K562 (cell line): ENCODE results near the gene RUVBL1. TPM values are rescaled to one million over a fixed set of nuclear protein-coding genes. Genes with fewer than 3 reads are reported as not detected.

Experiments
- CUX1 ChIP-seq: fragments of 200-800 bp; sonication (Bioruptor generic); IDR thresholded peaks from 2 replicates; pipeline ENCODE4 v1.6.1; 2016; ENCODE audit warnings: missing genetic modification characterization, missing compliant biosample characterization
- DPF2 ChIP-seq: fragments of 450-650 bp; IDR thresholded peaks from 2 replicates; pipeline ENCODE4 v1.6.1; 2016
- E2F1 ChIP-seq: sonication (generic); formaldehyde crosslinking; IDR thresholded peaks from 2 replicates; pipeline ENCODE4 v1.8.1; 2023; ENCODE audit warnings: mild to moderate bottlenecking, missing genetic modification reagents, moderate library complexity
- EP400 ChIP-seq: fragments of 450-650 bp; IDR thresholded peaks from 2 replicates; pipeline ENCODE4 v1.6.1; 2017; ENCODE audit warnings: antibody characterized with exemption, mild to moderate bottlenecking, moderate library complexity
- GATAD2B ChIP-seq: fragments of 450-650 bp; IDR thresholded peaks from 2 replicates; pipeline ENCODE4 v1.6.1; 2017; ENCODE audit warnings: mild to moderate bottlenecking, borderline replicate concordance
- GTF2F1 ChIP-seq: IDR thresholded peaks from 2 replicates; pipeline ENCODE4 v1.6.1; 2011; ENCODE audit warnings: low read depth, low read length, improper control_type of control experiment
- HCFC1 ChIP-seq: IDR thresholded peaks from 2 replicates; pipeline ENCODE4 v1.6.1; 2012; ENCODE audit warnings: low read depth, low read length, improper control_type of control experiment
- KHSRP ChIP-seq: fragments of 450-650 bp; IDR thresholded peaks from 2 replicates; pipeline ENCODE4 v1.6.1; 2017
- MTA3 ChIP-seq: fragments of 450-650 bp; formaldehyde crosslinking; IDR thresholded peaks from 2 replicates; pipeline ENCODE4 v1.6.1; 2017; ENCODE audit warnings: mild to moderate bottlenecking, borderline replicate concordance
- PHF20 ChIP-seq: fragments of 450-650 bp; IDR thresholded peaks from 2 replicates; pipeline ENCODE4 v1.6.1; 2018; ENCODE audit not compliant: partially characterized antibody
- RBM39 ChIP-seq: fragments of 200-400 bp; formaldehyde crosslinking; optimal IDR thresholded peaks from 2 replicates; pipeline ENCODE3; 2018; ENCODE audit warnings: low read depth, low read length
- RHOXF2B ChIP-seq: fragments of 250-450 bp; sonication (Bioruptor Pico); conservative IDR thresholded peaks from 2 replicates; pipeline ENCODE4 v1.5.1; 2021
- ZBTB17 ChIP-seq: fragments of 450-650 bp; formaldehyde crosslinking; IDR thresholded peaks from 2 replicates; pipeline ENCODE4 v1.4.0; 2020; ENCODE audit warnings: mild to moderate bottlenecking
- ZBTB33 ChIP-seq: sonication (generic); formaldehyde crosslinking; IDR thresholded peaks from 2 replicates; pipeline ENCODE4 v1.8.1; 2023; ENCODE audit warnings: mild to moderate bottlenecking, missing genetic modification reagents
- ZKSCAN8 ChIP-seq: fragments of 200-800 bp; sonication (Bioruptor generic); IDR thresholded peaks from 2 replicates; pipeline ENCODE4 v1.6.1; 2016; ENCODE audit warnings: missing genetic modification characterization, missing compliant biosample characterization
- ZNF324 ChIP-seq: fragments of 250-450 bp; sonication (Bioruptor Pico); IDR thresholded peaks from 2 replicates; pipeline ENCODE4 v1.4.0; 2020; ENCODE audit warnings: mild to moderate bottlenecking
- ZNF41 ChIP-seq: fragments of 250-450 bp; sonication (Bioruptor Pico); conservative IDR thresholded peaks from 2 replicates; pipeline ENCODE4 v1.4.0; 2020; ENCODE audit warnings: mild to moderate bottlenecking
- polyA plus RNA-seq, 8 experiments: library from polyadenylated mRNA; depleted of rRNA in 4 of 8; stranded (reverse) in 5 of 8; unstranded in 3 of 8; fragments of >200 nt; fragmentation: Nextera tagmentation in 2 of 8; fragmentation: Illumina TruSeq in 1 of 8; extraction: Ambion mirVana in 2 of 8; extraction: Trizol in 1 of 8; gene quantifications; 2 replicates each; pipeline versions ENCODE4 v1.2.1 to v1.2.3, GENCODE V29; 2011 to 2014; ENCODE audit warnings: inconsistent platforms in 1 of 8, missing spikeins in 1 of 8
- total RNA-seq, 7 experiments: library from RNA; depleted of rRNA in 6 of 7; stranded (reverse); fragments of >200 nt in 6 of 7; fragmentation: Illumina TruSeq in 2 of 7; extraction: Trizol in 2 of 7; gene quantifications; 2 replicates each; pipeline versions ENCODE4 v1.2.1 to v1.2.3, GENCODE V29; 2011 to 2021; ENCODE audit warnings: low replicate concordance in 1 of 7
- TF ChIP-seq, protein P1 (sequence below): sonication (generic); formaldehyde crosslinking; IDR thresholded peaks from 2 replicates; pipeline ENCODE4 v1.9.0; 2022; ENCODE audit warnings: mild to moderate bottlenecking, missing genetic modification reagents

RUVBL1 gene
- total and polyA plus RNA-seq, 9 of the 15 experiments (the other 6 are each of a cell fraction or from before 2014, with no cell fraction given): 20.7 to 147 (median 113) TPM

DNA sequence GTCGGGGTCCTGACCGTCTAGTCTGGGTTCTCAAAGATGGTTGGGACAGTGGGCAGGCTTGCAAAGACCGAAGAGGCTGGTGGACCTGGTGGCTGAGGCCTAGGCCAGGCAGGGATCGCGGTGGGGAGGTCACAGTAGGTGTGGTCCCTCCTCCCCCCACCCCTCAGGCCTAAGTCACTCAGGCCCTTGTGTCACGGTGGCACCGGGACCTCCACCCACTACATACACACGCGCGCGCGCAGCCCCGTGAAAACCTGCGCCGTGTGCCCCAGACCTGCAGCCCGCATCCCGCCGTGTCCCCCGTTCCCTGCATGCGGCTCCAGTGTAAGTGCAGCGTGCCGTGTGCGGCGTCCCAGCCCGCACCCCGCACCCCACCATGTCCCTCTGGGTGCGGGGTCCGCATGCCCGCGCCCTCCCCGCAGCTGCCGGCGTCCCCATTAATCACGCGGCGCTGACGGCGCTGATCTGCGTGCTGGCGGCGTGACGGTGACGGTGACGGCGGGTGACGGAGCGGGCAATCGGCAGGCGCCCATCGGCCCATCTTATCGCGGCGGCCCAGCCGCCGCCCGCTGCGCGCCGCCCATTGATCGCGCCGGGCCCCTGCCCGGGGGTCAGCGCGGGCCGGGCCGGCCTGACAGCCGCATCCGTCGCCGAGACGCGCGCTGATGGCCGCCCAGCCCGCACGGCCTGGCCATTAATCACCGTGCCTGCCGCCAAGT lies 47.0 kb downstream of the RUVBL1 start (continued):
- TF ChIP-seq ZNF41 (CRISPR knock-in tag) (no peak), ZNF324 (no peak), CUX1 (CRISPR knock-in tag) (peak; percentile 52; the same call in 1 of the 2 replicates), MTA3 (peak; percentile 93), E2F1 (CRISPR knock-in tag) (no peak), ZKSCAN8 (CRISPR knock-in tag) (0 out of 2 replicates have a peak, but pooled peaks have one; percentile 27), KHSRP (peak; percentile 53; the same call in 1 of the 2 replicates), HCFC1 (no peak), EP400 (peak; percentile 62; the same call in 1 of the 2 replicates), DPF2 (no peak), GATAD2B (peak; percentile 95), GTF2F1 (no peak), RHOXF2B (no peak), ZBTB17 (no peak), PHF20 (no peak), RBM39 (no peak), ZBTB33 (CRISPR knock-in tag) (no peak)
- TF ChIP-seq, protein P1, sequence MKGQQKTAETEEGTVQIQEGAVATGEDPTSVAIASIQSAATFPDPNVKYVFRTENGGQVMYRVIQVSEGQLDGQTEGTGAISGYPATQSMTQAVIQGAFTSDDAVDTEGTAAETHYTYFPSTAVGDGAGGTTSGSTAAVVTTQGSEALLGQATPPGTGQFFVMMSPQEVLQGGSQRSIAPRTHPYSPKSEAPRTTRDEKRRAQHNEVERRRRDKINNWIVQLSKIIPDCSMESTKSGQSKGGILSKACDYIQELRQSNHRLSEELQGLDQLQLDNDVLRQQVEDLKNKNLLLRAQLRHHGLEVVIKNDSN: peak; percentile 39; the same call in 1 of the 2 replicates
